HCT116 (cell line): ENCODE measurements around the gene MOK. TPM values are rescaled to one million over a fixed set of nuclear protein-coding genes. Genes with fewer than 3 reads are reported as not detected.
A peak's percentile ranks its signal among the peaks of the same experiment; 100 is the strongest.

ENCODE experiments used
- ATAC-seq: fragments of 200-7000 bp; cut with Tn5 transposase; 2 replicates; pipeline ENCODE4 v1.9.1; 2020; ENCODE audit warnings: mild to moderate bottlenecking, moderate library complexity
- BruUV-seq: library from RNA; stranded (reverse); fragments of 400-500 nt; replicated peaks from 2 replicates; lab custom pipeline; 2021; lab: Mats Ljungman, UMichigan
- CTCF ChIA-PET: fragments of 300-600 bp; sonication (Branson Sonifier 250); formaldehyde crosslinking; loops from one replicate; lab custom pipeline; 2021; ENCODE audit warnings: antibody characterized with exemption; lab: Charles Lee
- POLR2A ChIA-PET: fragments of 300-600, 350-600 bp; sonication (Branson Sonifier 250); formaldehyde crosslinking; loops from one replicate; lab custom pipeline; 2021; ENCODE audit warnings: antibody characterized with exemption; lab: Charles Lee
- RAD21 ChIA-PET, 2 experiments: fragments of 300-600 bp; sonication (Branson Sonifier 250); formaldehyde crosslinking; loops; one replicate each; lab custom pipeline; 2023; ENCODE audit warnings: low total read pairs in 2 of 2; ENCODE audit not compliant: uncharacterized antibody in 2 of 2, unreplicated experiment in 2 of 2, low non-redundant PET in 1 of 2; lab: Charles Lee
- DNase-seq: peaks from one replicate; pipeline ENCODE4 v3.0.0-alpha.2; 2010; ENCODE audit warnings: low read depth, low spot score
- H2AFZ ChIP-seq: fragments of 200-600 bp; shearing (Covaris generic), sonication (generic); 2 replicates; pipeline ENCODE4 v1.6.1; 2017; ENCODE audit warnings: low read depth, mixed run types, mixed read lengths, antibody characterized with exemption, low read length; ENCODE audit not compliant: poor library complexity, severe bottlenecking
- H3K27ac ChIP-seq: 2 replicates; pipeline ENCODE4 v1.5.1; 2012; ENCODE audit warnings: low read depth, low read length
- H3K27me3 ChIP-seq: fragments of 200-600 bp; sonication (generic); 2 replicates; pipeline ENCODE4 v1.6.1; 2016; ENCODE audit warnings: mixed run types, low read length, mixed read lengths; ENCODE audit not compliant: insufficient read depth
- H3K36me3 ChIP-seq, 2 experiments: fragments of 200-500 bp in 1 of 2; fragments of 200-600 bp in 1 of 2; sonication (Bioruptor generic) in 1 of 2; sonication (generic) in 1 of 2; 2 replicates each; pipeline versions ENCODE4 v1.5.1 to v1.6.1; 2014 to 2016; ENCODE audit warnings: low read length in 2 of 2, inconsistent platforms in 1 of 2, mixed read lengths in 1 of 2, mixed run types in 1 of 2; ENCODE audit not compliant: insufficient read depth in 2 of 2, control insufficient read depth in 1 of 2
- H3K4me1 ChIP-seq, 2 experiments: fragments of 200-600 bp in 1 of 2; sonication (generic) in 1 of 2; 2 replicates each; pipeline versions ENCODE4 v1.5.1 to v1.6.1; 2012 to 2017; ENCODE audit warnings: low read length in 2 of 2, inconsistent platforms in 1 of 2, mild to moderate bottlenecking in 1 of 2, mixed read lengths in 1 of 2, mixed run types in 1 of 2, moderate library complexity in 1 of 2; ENCODE audit not compliant: insufficient read depth in 2 of 2, control insufficient read depth in 1 of 2
- H3K4me2 ChIP-seq: fragments of 200-600 bp; sonication (generic); 2 replicates; pipeline ENCODE4 v1.6.1; 2017; ENCODE audit warnings: mixed run types, low read length, mixed read lengths
- H3K4me3 ChIP-seq, 2 experiments: fragments of 200-600 bp in 1 of 2; sonication (generic) in 1 of 2; replicated peaks in 1 of 2; 2 replicates each; pipeline ENCODE4 v1.5.1; 2011 to 2016; ENCODE audit warnings: low read length in 2 of 2, control low read depth in 1 of 2, low read depth in 1 of 2, mild to moderate bottlenecking in 1 of 2, mixed read lengths in 1 of 2, mixed run types in 1 of 2
- H3K79me2 ChIP-seq: fragments of 200-600 bp; sonication (generic); 2 replicates; pipeline ENCODE4 v1.6.1; 2017; ENCODE audit warnings: mild to moderate bottlenecking, mixed run types, low read length, moderate library complexity, mixed read lengths; ENCODE audit not compliant: insufficient read depth
- H3K9ac ChIP-seq: fragments of 200-600 bp; sonication (generic); 2 replicates; pipeline ENCODE4 v1.6.1; 2016; ENCODE audit warnings: low read length, mixed read lengths
- H3K9me2 ChIP-seq: fragments of 200-600 bp; sonication (generic), shearing (Covaris generic); 2 replicates; pipeline ENCODE4 v1.6.1; 2017; ENCODE audit warnings: mixed run types, mild to moderate bottlenecking, moderate library complexity; ENCODE audit not compliant: insufficient read depth
- H3K9me3 ChIP-seq, 2 experiments: fragments of 200-500 bp in 1 of 2; fragments of 200-600 bp in 1 of 2; sonication (Bioruptor generic) in 1 of 2; sonication (generic) in 1 of 2; 2 replicates each; pipeline ENCODE4 v1.6.1; 2014 to 2017; ENCODE audit warnings: low read length in 2 of 2, mixed read lengths in 2 of 2, inconsistent platforms in 1 of 2, low read depth in 1 of 2, mild to moderate bottlenecking in 1 of 2, mixed run types in 1 of 2, moderate library complexity in 1 of 2; ENCODE audit not compliant: control insufficient read depth in 1 of 2, insufficient read depth in 1 of 2
- H4K20me1 ChIP-seq: fragments of 200-600 bp; sonication (generic), shearing (Covaris generic); 2 replicates; pipeline ENCODE4 v1.6.1; 2017; ENCODE audit warnings: mixed run types, mild to moderate bottlenecking, moderate library complexity; ENCODE audit not compliant: insufficient read depth
- CTCF ChIP-seq, 3 experiments: fragments of 200-600 bp in 1 of 3; sonication (generic) in 1 of 3; IDR thresholded peaks in 2 of 3; conservative IDR thresholded peaks in 1 of 3; 2 replicates each; pipeline ENCODE4 v1.5.1; 2012 to 2017; ENCODE audit warnings: low read depth in 2 of 3, low read length in 2 of 3, antibody characterized with exemption in 1 of 3, borderline replicate concordance in 1 of 3, control low read depth in 1 of 3, mild to moderate bottlenecking in 1 of 3, mixed read lengths in 1 of 3, mixed run types in 1 of 3, moderate library complexity in 1 of 3; ENCODE audit not compliant: insufficient read depth in 1 of 3
- EGR1 ChIP-seq: IDR thresholded peaks from 2 replicates; pipeline ENCODE4 v1.6.1; 2012; ENCODE audit warnings: low read depth
- ELF1 ChIP-seq: IDR thresholded peaks from 2 replicates; pipeline ENCODE4 v1.6.1; 2012; ENCODE audit warnings: low read depth, borderline replicate concordance
- EZH2phosphoT487 ChIP-seq: fragments of 200-600 bp; IDR thresholded peaks from 2 replicates; pipeline ENCODE4 v1.6.1; 2018; ENCODE audit warnings: antibody characterized with exemption, borderline replicate concordance
- FOSL1 ChIP-seq: IDR thresholded peaks from 2 replicates; pipeline ENCODE4 v1.6.1; 2012; ENCODE audit warnings: low read depth
- JUND ChIP-seq: IDR thresholded peaks from 2 replicates; pipeline ENCODE4 v1.6.1; 2012
- POLR2A ChIP-seq: IDR thresholded peaks from 2 replicates; pipeline ENCODE4 v1.7.0; 2011; ENCODE audit warnings: borderline replicate concordance; ENCODE audit not compliant: insufficient read depth, insufficient read length; ENCODE audit errors: extremely low read depth
- SIN3A ChIP-seq: IDR thresholded peaks from 2 replicates; pipeline ENCODE4 v1.6.1; 2012; ENCODE audit warnings: low read depth
- TCF7L2 ChIP-seq: IDR thresholded peaks from 2 replicates; pipeline ENCODE4 v1.7.0; 2011; ENCODE audit warnings: borderline replicate concordance, inconsistent platforms; ENCODE audit not compliant: insufficient read depth, insufficient read length; ENCODE audit errors: extremely low read depth
- intact Hi-C: fragments of 100-400 bp; cut with micrococcal nuclease; formaldehyde crosslinking; loops from 2 replicates; pipeline ENCODE4 v1.10.0; 2022
- total RNA-seq: library from RNA; stranded (reverse); gene quantifications from one replicate; pipeline ENCODE4 v1.2.1, GENCODE V29; 2021; ENCODE audit not compliant: unreplicated experiment

MOK gene
- total RNA-seq, 1 experiment from 2014 or later: 9.4 TPM

GRCh38 chr14:102213984-102214658 lies 90.8 kb downstream of the MOK start:
- Histone ChIP-seq H3K9me2 (no peaks in the 10 kb centered on the region), H3K4me1 (no peaks in the 10 kb centered on the region), H3K9me3 (no peaks in the 10 kb centered on the region), H3K4me3 (no peak overlapping the region), H3K36me3 (peaks cover 2 to 6% of the 10 kb centered on the region in 2 experiments; a peak in 1 of 4 replicates), H4K20me1 (no peaks in the 10 kb centered on the region), H2AFZ (no peak overlapping the region), H3K27me3 (no peaks in the 10 kb centered on the region), H3K9ac (no peak overlapping the region), H3K4me2 (no peak overlapping the region), H3K79me2 (peaks cover 30% of the 10 kb centered on the region), H3K27ac (no peak overlapping the region)
- intact Hi-C loops: no loop called here
- ChIA-PET CTCF (no interaction called here), RAD21 (no interaction called here), POLR2A (no interaction called here)
- no peak for TF ChIP-seq JUND
- peak in 2 of 3 experiments; percentile 37 to 51; a peak in 4 of 6 replicates for TF ChIP-seq CTCF (IDR thresholded peaks at IDR 0.05 in 2 of 3, conservative IDR thresholded peaks at IDR 0.05 in 1 of 3; ENCODE audit: borderline replicate concordance in 1 of 3, insufficient read depth in 1 of 3, low read depth in 2 of 3, low read length in 2 of 3)
- ATAC-seq: 0 out of 2 replicates have a peak, but pooled peaks have one; percentile 45
- BruUV-seq: no TSS peak
- DNase-seq: no peak

DNA sequence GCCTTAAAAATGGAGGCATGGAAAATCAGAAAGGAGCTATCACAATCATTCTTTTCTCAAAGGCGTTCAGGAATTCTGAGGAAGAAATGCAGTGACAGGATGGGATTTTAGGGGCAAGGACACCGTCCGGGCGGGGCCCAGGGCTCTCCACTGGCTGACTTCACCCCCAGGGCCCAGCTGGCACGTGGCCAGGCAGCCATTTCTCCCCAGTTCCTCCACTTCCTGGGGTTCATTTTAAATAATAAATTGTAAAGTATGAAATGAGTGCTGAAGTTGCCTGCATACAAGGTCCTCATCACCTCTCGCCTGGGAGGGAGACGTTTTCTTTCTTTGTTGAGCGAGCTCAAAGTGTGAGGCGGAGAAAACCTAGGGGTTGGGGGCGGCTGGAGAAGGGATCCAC lies 91.5 kb downstream of the MOK start:
- H3K9ac ChIP-seq: no peak overlapping the region
- ChIA-PET RAD21 (no interaction called here), CTCF (no interaction called here), POLR2A (no interaction called here)
- H3K4me2 ChIP-seq: no peak overlapping the region
- ATAC-seq (no peak), DNase-seq (no peak)
- H3K9me3 ChIP-seq: no peaks in the 10 kb centered on the region
- H2AFZ ChIP-seq: no peak overlapping the region
- no peaks in the 10 kb centered on the region for H3K4me1 ChIP-seq
- no peaks in the 10 kb centered on the region for H3K27me3 ChIP-seq
- H3K27ac ChIP-seq: no peak overlapping the region
- peaks cover 2 to 6% of the 10 kb centered on the region in 2 experiments; a peak in 1 of 4 replicates for H3K36me3 ChIP-seq
- intact Hi-C loops: no loop called here
- no peaks in the 10 kb centered on the region for H4K20me1 ChIP-seq
- no peaks in the 10 kb centered on the region for H3K9me2 ChIP-seq
- no peak for TF ChIP-seq EZH2phosphoT487
- TF ChIP-seq SIN3A: no peak
- TF ChIP-seq JUND: no peak
- TF ChIP-seq EGR1: no peak
- no peak for TF ChIP-seq ELF1
- TF ChIP-seq TCF7L2: no peak
- no peak for TF ChIP-seq FOSL1
- TF ChIP-seq POLR2A: no peak
- peaks cover 30% of the 10 kb centered on the region for H3K79me2 ChIP-seq
- no TSS peak for BruUV-seq
- H3K4me3 ChIP-seq: no peak overlapping the region
